Neural cell (in vitro differentiated cells): ENCODE results near the gene EXOC4. TPM values are rescaled to one million over a fixed set of nuclear protein-coding genes. Genes with fewer than 3 reads are reported as not detected.

Source experiments
- H2AFZ ChIP-seq: fragments of 200-600, 300-800 bp; sonication (generic), shearing (Covaris generic); 2 replicates; pipeline ENCODE4 v1.6.0; 2014; ENCODE audit warnings: low read depth, mild to moderate bottlenecking, antibody characterized with exemption, low read length, moderate library complexity
- H3F3A ChIP-seq: fragments of 200-600 bp; shearing (Covaris generic); 2 replicates; pipeline ENCODE4 v1.6.1; 2016; ENCODE audit warnings: mild to moderate bottlenecking, moderate library complexity, mixed read lengths, antibody characterized with exemption, low read length; ENCODE audit not compliant: insufficient read depth, poor library complexity, severe bottlenecking
- H3K27ac ChIP-seq: fragments of 200-600, 300-800 bp; sonication (generic), shearing (Covaris generic); 2 replicates; pipeline ENCODE4 v1.5.1; 2014; ENCODE audit warnings: mild to moderate bottlenecking, low read length, moderate library complexity
- H3K27me3 ChIP-seq: fragments of 300-800, 200-600 bp; sonication (generic), shearing (Covaris generic); 2 replicates; pipeline ENCODE4 v1.6.0; 2014; ENCODE audit warnings: mild to moderate bottlenecking, low read depth, low read length, moderate library complexity; ENCODE audit not compliant: insufficient read depth
- H3K36me3 ChIP-seq: fragments of 300-800, 200-600 bp; sonication (generic), shearing (Covaris generic); 2 replicates; pipeline ENCODE4 v1.5.1; 2014; ENCODE audit warnings: mild to moderate bottlenecking, antibody characterized with exemption, low read length, moderate library complexity; ENCODE audit not compliant: insufficient read depth
- H3K4me2 ChIP-seq: fragments of 300-800, 200-600 bp; sonication (generic), shearing (Covaris generic); 2 replicates; pipeline ENCODE4 v1.6.0; 2014; ENCODE audit warnings: mild to moderate bottlenecking, low read length
- H3K4me3 ChIP-seq: fragments of 300-800, 200-600 bp; sonication (generic), shearing (Covaris generic); 2 replicates; pipeline ENCODE4 v1.5.1; 2014; ENCODE audit warnings: mild to moderate bottlenecking, low read length, moderate library complexity
- H3K79me2 ChIP-seq: fragments of 200-600 bp; shearing (Covaris generic); replicated peaks from 2 replicates; pipeline ENCODE4 v1.6.0; 2014; ENCODE audit warnings: mild to moderate bottlenecking, low read length, moderate library complexity; ENCODE audit not compliant: insufficient read depth
- H3K9ac ChIP-seq: fragments of 300-800, 200-600 bp; sonication (generic), shearing (Covaris generic); 2 replicates; pipeline ENCODE4 v1.6.1; 2016; ENCODE audit warnings: mild to moderate bottlenecking, low read length, mixed read lengths
- H3K9me2 ChIP-seq: fragments of 200-600 bp; shearing (Covaris generic); 2 replicates; pipeline ENCODE4 v1.6.1; 2016; ENCODE audit warnings: mild to moderate bottlenecking, low read length, mixed read lengths; ENCODE audit not compliant: insufficient read depth
- H3K9me3 ChIP-seq: fragments of 200-600, 300-800 bp; sonication (generic), shearing (Covaris generic); 2 replicates; pipeline ENCODE4 v1.6.1; 2016; ENCODE audit warnings: mild to moderate bottlenecking, mixed run types, low read length, moderate library complexity, mixed read lengths
- H4K20me1 ChIP-seq: fragments of 200-600 bp; shearing (Covaris generic); 2 replicates; pipeline ENCODE4 v1.6.1; 2016; ENCODE audit warnings: mild to moderate bottlenecking, mixed run types; ENCODE audit not compliant: insufficient read depth
- EP300 ChIP-seq: fragments of 450-650 bp; conservative IDR thresholded peaks from 2 replicates; pipeline ENCODE4 v1.6.1; 2014; ENCODE audit warnings: antibody characterized with exemption, mild to moderate bottlenecking, moderate library complexity; ENCODE audit not compliant: poor library complexity, severe bottlenecking
- EZH2 ChIP-seq: fragments of 200-600, 300-800 bp; shearing (Covaris generic), sonication (generic); IDR thresholded peaks from 2 replicates; pipeline ENCODE4 v1.6.1; 2014; ENCODE audit warnings: antibody characterized with exemption, low read length, borderline replicate concordance, mild to moderate bottlenecking; ENCODE audit not compliant: insufficient read depth, poor library complexity, severe bottlenecking
- MXI1 ChIP-seq: fragments of 450-650 bp; conservative IDR thresholded peaks from 2 replicates; pipeline ENCODE4 v1.6.1; 2014; ENCODE audit warnings: antibody characterized with exemption, mild to moderate bottlenecking; ENCODE audit not compliant: poor library complexity, severe bottlenecking
- POLR2AphosphoS5 ChIP-seq: IDR thresholded peaks from 2 replicates; pipeline ENCODE4 v1.6.1; 2012
- RAD21 ChIP-seq: fragments of 450-650 bp; conservative IDR thresholded peaks from 2 replicates; pipeline ENCODE4 v1.6.1; 2014; ENCODE audit warnings: antibody characterized with exemption, mild to moderate bottlenecking, moderate library complexity
- SMC3 ChIP-seq: fragments of 450-650 bp; conservative IDR thresholded peaks from 2 replicates; pipeline ENCODE4 v1.6.1; 2014; ENCODE audit warnings: antibody characterized with exemption, mild to moderate bottlenecking, moderate library complexity; ENCODE audit not compliant: poor library complexity
- TAF1 ChIP-seq: IDR thresholded peaks from 2 replicates; pipeline ENCODE4 v1.6.1; 2012; ENCODE audit warnings: low read depth
- polyA plus RNA-seq: library from polyadenylated mRNA; depleted of rRNA; stranded (reverse); fragments of >200 nt; gene quantifications from 2 replicates; pipeline ENCODE4 v1.2.3, GENCODE V29; 2014
- TF ChIP-seq, protein P1 (sequence below): fragments of 450-650 bp; IDR thresholded peaks from 2 replicates; pipeline ENCODE4 v1.5.1; 2014; ENCODE audit warnings: antibody characterized with exemption, mild to moderate bottlenecking, moderate library complexity; ENCODE audit not compliant: poor library complexity, severe bottlenecking
- TF ChIP-seq, protein P2 (sequence below): IDR thresholded peaks from 2 replicates; pipeline ENCODE4 v1.6.1; 2012; ENCODE audit warnings: borderline replicate concordance

EXOC4 gene
- polyA plus RNA-seq, 1 donor from 2014 or later: 36.5 TPM

DNA sequence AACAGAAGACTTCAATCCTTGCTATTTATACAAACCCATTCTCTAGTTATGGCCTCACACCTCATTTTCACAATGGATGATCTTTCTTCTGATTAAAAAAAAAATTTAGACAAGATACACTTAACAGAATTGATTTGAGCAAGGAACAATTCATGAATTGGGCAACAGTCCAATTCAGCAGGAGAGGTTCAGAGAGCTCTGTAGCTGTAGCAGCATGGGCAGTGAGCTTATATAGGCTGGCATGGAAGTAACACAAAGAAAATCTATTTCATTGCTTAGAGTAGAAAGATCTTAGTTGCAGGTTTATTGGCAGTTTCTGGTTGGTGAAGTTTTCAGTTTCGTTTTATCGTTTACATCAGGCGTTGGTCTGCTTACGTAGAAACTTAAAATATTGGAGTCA lies 851.3 kb downstream of the EXOC4 start:
- no peak overlapping the region for H3K4me2 ChIP-seq

DNA sequence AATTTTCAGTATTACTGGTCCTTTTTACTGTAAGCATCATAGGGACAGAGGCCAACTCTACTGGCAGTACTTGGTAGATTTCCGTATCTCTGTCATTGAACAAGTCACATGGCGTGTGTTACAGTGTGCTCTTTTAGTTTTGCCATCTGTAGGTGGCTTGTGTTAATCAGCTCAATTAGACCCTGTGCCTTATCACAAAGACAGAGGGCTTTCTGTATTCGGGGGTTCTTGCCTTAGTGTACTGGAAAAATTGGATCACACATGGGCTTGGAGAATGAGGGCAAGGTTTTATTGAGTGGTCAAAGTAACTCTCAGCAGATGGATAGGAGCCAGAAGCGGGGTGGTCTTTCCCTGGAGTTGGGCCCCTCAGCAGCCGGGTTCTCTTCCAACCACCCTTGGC lies 853.0 kb downstream of the EXOC4 start:
- Histone ChIP-seq H3K9me2 (no peaks in the 10 kb centered on the region), H3K9ac (no peak overlapping the region), H2AFZ (no peak overlapping the region), H3K27me3 (no peaks in the 10 kb centered on the region), H3K79me2 (no peaks in the 10 kb centered on the region), H3K9me3 (no peaks in the 10 kb centered on the region), H3K4me2 (no peak overlapping the region), H3F3A (no peaks in the 10 kb centered on the region), H3K36me3 (no peaks in the 10 kb centered on the region), H4K20me1 (no peaks in the 10 kb centered on the region), H3K4me3 (no peak overlapping the region), H3K27ac (no peak overlapping the region)
- TF ChIP-seq EZH2 (no peak), TAF1 (no peak), POLR2AphosphoS5 (no peak), RAD21 (no peak), SMC3 (no peak), MXI1 (no peak), EP300 (no peak)
- TF ChIP-seq, protein P1, sequence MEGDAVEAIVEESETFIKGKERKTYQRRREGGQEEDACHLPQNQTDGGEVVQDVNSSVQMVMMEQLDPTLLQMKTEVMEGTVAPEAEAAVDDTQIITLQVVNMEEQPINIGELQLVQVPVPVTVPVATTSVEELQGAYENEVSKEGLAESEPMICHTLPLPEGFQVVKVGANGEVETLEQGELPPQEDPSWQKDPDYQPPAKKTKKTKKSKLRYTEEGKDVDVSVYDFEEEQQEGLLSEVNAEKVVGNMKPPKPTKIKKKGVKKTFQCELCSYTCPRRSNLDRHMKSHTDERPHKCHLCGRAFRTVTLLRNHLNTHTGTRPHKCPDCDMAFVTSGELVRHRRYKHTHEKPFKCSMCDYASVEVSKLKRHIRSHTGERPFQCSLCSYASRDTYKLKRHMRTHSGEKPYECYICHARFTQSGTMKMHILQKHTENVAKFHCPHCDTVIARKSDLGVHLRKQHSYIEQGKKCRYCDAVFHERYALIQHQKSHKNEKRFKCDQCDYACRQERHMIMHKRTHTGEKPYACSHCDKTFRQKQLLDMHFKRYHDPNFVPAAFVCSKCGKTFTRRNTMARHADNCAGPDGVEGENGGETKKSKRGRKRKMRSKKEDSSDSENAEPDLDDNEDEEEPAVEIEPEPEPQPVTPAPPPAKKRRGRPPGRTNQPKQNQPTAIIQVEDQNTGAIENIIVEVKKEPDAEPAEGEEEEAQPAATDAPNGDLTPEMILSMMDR: no peak
- TF ChIP-seq, protein P2, sequence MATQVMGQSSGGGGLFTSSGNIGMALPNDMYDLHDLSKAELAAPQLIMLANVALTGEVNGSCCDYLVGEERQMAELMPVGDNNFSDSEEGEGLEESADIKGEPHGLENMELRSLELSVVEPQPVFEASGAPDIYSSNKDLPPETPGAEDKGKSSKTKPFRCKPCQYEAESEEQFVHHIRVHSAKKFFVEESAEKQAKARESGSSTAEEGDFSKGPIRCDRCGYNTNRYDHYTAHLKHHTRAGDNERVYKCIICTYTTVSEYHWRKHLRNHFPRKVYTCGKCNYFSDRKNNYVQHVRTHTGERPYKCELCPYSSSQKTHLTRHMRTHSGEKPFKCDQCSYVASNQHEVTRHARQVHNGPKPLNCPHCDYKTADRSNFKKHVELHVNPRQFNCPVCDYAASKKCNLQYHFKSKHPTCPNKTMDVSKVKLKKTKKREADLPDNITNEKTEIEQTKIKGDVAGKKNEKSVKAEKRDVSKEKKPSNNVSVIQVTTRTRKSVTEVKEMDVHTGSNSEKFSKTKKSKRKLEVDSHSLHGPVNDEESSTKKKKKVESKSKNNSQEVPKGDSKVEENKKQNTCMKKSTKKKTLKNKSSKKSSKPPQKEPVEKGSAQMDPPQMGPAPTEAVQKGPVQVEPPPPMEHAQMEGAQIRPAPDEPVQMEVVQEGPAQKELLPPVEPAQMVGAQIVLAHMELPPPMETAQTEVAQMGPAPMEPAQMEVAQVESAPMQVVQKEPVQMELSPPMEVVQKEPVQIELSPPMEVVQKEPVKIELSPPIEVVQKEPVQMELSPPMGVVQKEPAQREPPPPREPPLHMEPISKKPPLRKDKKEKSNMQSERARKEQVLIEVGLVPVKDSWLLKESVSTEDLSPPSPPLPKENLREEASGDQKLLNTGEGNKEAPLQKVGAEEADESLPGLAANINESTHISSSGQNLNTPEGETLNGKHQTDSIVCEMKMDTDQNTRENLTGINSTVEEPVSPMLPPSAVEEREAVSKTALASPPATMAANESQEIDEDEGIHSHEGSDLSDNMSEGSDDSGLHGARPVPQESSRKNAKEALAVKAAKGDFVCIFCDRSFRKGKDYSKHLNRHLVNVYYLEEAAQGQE: no peak

More for the DNA sequence above, 851.3 kb downstream of the EXOC4 start:
- no peaks in the 10 kb centered on the region for H3K9me2 ChIP-seq
- no peaks in the 10 kb centered on the region for H3F3A ChIP-seq
- H3K36me3 ChIP-seq: no peaks in the 10 kb centered on the region
- no peaks in the 10 kb centered on the region for H3K9me3 ChIP-seq
- no peaks in the 10 kb centered on the region for H3K27me3 ChIP-seq
- TF ChIP-seq MXI1 (no peak), POLR2AphosphoS5 (no peak), EP300 (no peak), SMC3 (no peak), EZH2 (no peak), TAF1 (no peak), RAD21 (no peak)
- TF ChIP-seq, protein P2: no peak
- TF ChIP-seq, protein P1: no peak
- no peaks in the 10 kb centered on the region for H3K79me2 ChIP-seq
- no peak overlapping the region for H3K27ac ChIP-seq
- no peak overlapping the region for H3K9ac ChIP-seq
- H3K4me3 ChIP-seq: no peak overlapping the region
- no peak overlapping the region for H2AFZ ChIP-seq
- H4K20me1 ChIP-seq: no peaks in the 10 kb centered on the region
